HEK293 (cell line): ENCODE data around the gene PBXIP1.
A peak's percentile ranks its signal among the peaks of the same experiment; 100 is the strongest.

Source experiments
- CTCF ChIA-PET: fragments of 350-600 bp; formaldehyde crosslinking; extraction: SDS; loops from one replicate; lab custom pipeline; 2021; ENCODE audit warnings: antibody characterized with exemption; lab: Yijun Ruan, JAX
- POLR2A ChIA-PET: fragments of 300-600 bp; formaldehyde crosslinking; extraction: SDS; loops from one replicate; lab custom pipeline; 2020; ENCODE audit warnings: antibody characterized with exemption, inconsistent platforms; lab: Yijun Ruan, JAX
- H3K27ac ChIP-seq: fragments of 200-500 bp; sonication (Bioruptor generic); 2 replicates; pipeline ENCODE4 v1.5.1; 2014; ENCODE audit warnings: low read depth, low read length, control low read depth, inconsistent platforms; ENCODE audit errors: extremely low read depth
- H3K36me3 ChIP-seq, 2 experiments: fragments of 200-500 bp in 1 of 2; sonication (Bioruptor generic) in 1 of 2; 1 replicate in 1 of 2; 2 replicates in 1 of 2; pipeline ENCODE4 v1.5.1; 2014 to 2017; ENCODE audit warnings: inconsistent platforms in 2 of 2, low read length in 2 of 2; ENCODE audit not compliant: control insufficient read depth in 2 of 2, insufficient read depth in 1 of 2
- H3K4me1 ChIP-seq: fragments of 200-500 bp; sonication (Bioruptor generic); 2 replicates; pipeline ENCODE4 v1.5.1; 2014; ENCODE audit warnings: mild to moderate bottlenecking, low read length, inconsistent platforms; ENCODE audit not compliant: control insufficient read depth, insufficient read depth
- H3K4me3 ChIP-seq: 2 replicates; pipeline ENCODE4 v1.5.1; 2011; ENCODE audit warnings: low read depth, mild to moderate bottlenecking, control low read depth, low read length, moderate library complexity
- H3K9me3 ChIP-seq: fragments of 200-500 bp; sonication (Bioruptor generic); 2 replicates; pipeline ENCODE4 v1.5.1; 2014; ENCODE audit warnings: low read depth, low read length, inconsistent platforms; ENCODE audit not compliant: control insufficient read depth, insufficient read depth
- GLI4 ChIP-seq: fragments of 450-650 bp; formaldehyde crosslinking; IDR thresholded peaks from 2 replicates; pipeline ENCODE4 v1.5.1; 2016; ENCODE audit warnings: missing biosample characterization, missing genetic modification characterization
- HOXA7 ChIP-seq: sonication (generic); formaldehyde crosslinking; IDR thresholded peaks from 2 replicates; pipeline ENCODE4 v1.8.1; 2022; ENCODE audit warnings: missing genetic modification reagents, borderline replicate concordance
- KLF8 ChIP-seq: fragments of 450-650 bp; formaldehyde crosslinking; IDR thresholded peaks from 2 replicates; pipeline ENCODE4 v1.5.1; 2016; ENCODE audit warnings: missing biosample characterization, missing genetic modification characterization
- KLF9 ChIP-seq: fragments of 450-650 bp; formaldehyde crosslinking; IDR thresholded peaks from 2 replicates; pipeline ENCODE4 v1.5.1; 2016; ENCODE audit warnings: missing biosample characterization, missing genetic modification characterization, low read depth
- MEIS1 ChIP-seq: sonication (generic); formaldehyde crosslinking; IDR thresholded peaks from 2 replicates; pipeline ENCODE4 v1.8.1; 2022; ENCODE audit warnings: missing genetic modification reagents, mild to moderate bottlenecking, borderline replicate concordance
- MZF1 ChIP-seq: fragments of 450-650 bp; formaldehyde crosslinking; IDR thresholded peaks from 2 replicates; pipeline ENCODE4 v1.5.1; 2017; ENCODE audit warnings: missing biosample characterization, missing genetic modification characterization, borderline replicate concordance
- SP7 ChIP-seq: fragments of 450-650 bp; formaldehyde crosslinking; IDR thresholded peaks from 2 replicates; pipeline ENCODE4 v1.5.1; 2016; ENCODE audit warnings: missing biosample characterization, missing genetic modification characterization
- ZBTB48 ChIP-seq: fragments of 450-650 bp; formaldehyde crosslinking; IDR thresholded peaks from 2 replicates; pipeline ENCODE4 v1.5.1; 2016; ENCODE audit warnings: missing biosample characterization, missing genetic modification characterization
- ZIC2 ChIP-seq: fragments of 450-650 bp; formaldehyde crosslinking; IDR thresholded peaks from 2 replicates; pipeline ENCODE4 v1.5.1; 2016; ENCODE audit warnings: missing biosample characterization, missing genetic modification characterization
- ZNF169 ChIP-seq: fragments of 450-650 bp; formaldehyde crosslinking; IDR thresholded peaks from 2 replicates; pipeline ENCODE4 v1.5.1; 2016; ENCODE audit warnings: missing biosample characterization, missing genetic modification characterization
- ZNF239 ChIP-seq: fragments of 450-650 bp; formaldehyde crosslinking; IDR thresholded peaks from 2 replicates; pipeline ENCODE4 v1.5.1; 2016; ENCODE audit warnings: missing biosample characterization, missing genetic modification characterization
- ZNF248 ChIP-seq: fragments of 450-650 bp; formaldehyde crosslinking; IDR thresholded peaks from 2 replicates; pipeline ENCODE4 v1.5.1; 2017; ENCODE audit warnings: missing biosample characterization, missing genetic modification characterization
- ZNF335 ChIP-seq: fragments of 450-650 bp; formaldehyde crosslinking; conservative IDR thresholded peaks from 2 replicates; pipeline ENCODE4 v1.5.1; 2016; ENCODE audit warnings: missing biosample characterization, missing genetic modification characterization
- ZNF48 ChIP-seq: fragments of 450-650 bp; formaldehyde crosslinking; IDR thresholded peaks from 2 replicates; pipeline ENCODE4 v1.5.1; 2016; ENCODE audit warnings: missing biosample characterization, missing genetic modification characterization
- ZSCAN30 ChIP-seq: fragments of 450-650 bp; IDR thresholded peaks from 2 replicates; pipeline ENCODE4 v1.5.1; 2018; ENCODE audit warnings: missing biosample characterization, mild to moderate bottlenecking, missing genetic modification characterization, moderate library complexity
- TF ChIP-seq, protein P1 (sequence below): fragments of 450-650 bp; formaldehyde crosslinking; IDR thresholded peaks from 2 replicates; pipeline ENCODE4 v1.5.1; 2017; ENCODE audit warnings: missing biosample characterization, missing genetic modification characterization
- TF ChIP-seq, protein P2 (sequence below): fragments of 450-650 bp; formaldehyde crosslinking; IDR thresholded peaks from 2 replicates; pipeline ENCODE4 v1.5.1; 2016; ENCODE audit warnings: missing biosample characterization, missing genetic modification characterization
- TF ChIP-seq, protein P3 (sequence below): fragments of 450-650 bp; formaldehyde crosslinking; conservative IDR thresholded peaks from 2 replicates; pipeline ENCODE4 v1.5.1; 2016; ENCODE audit warnings: low read depth, missing biosample characterization, missing genetic modification characterization
- TF ChIP-seq, protein P4 (sequence below): fragments of 450-650 bp; formaldehyde crosslinking; IDR thresholded peaks from 2 replicates; pipeline ENCODE4 v1.5.1; 2017; ENCODE audit warnings: missing biosample characterization, missing genetic modification characterization
- TF ChIP-seq, protein P5 (sequence below): fragments of 450-650 bp; formaldehyde crosslinking; IDR thresholded peaks from 2 replicates; pipeline ENCODE4 v1.5.1; 2016; ENCODE audit warnings: missing biosample characterization, missing genetic modification characterization

PBXIP1 gene

DNA sequence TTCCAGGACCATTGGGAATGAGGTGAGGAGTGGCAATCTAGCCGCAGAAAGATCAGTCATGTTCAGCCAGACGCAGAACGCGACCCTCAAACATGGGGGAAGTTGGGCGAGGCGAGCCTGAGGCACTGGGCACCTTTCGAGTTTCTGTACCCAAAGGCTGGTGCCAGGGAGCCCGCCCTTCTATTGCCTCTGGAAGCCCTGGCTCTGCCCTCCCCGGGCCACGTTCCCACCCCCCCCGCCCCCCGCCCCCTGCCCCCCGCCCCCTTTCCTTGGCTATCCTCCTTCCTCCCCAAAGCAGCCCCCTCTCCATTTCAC, 44.5 kb upstream of the PBXIP1 start:
- TF ChIP-seq, protein P1, sequence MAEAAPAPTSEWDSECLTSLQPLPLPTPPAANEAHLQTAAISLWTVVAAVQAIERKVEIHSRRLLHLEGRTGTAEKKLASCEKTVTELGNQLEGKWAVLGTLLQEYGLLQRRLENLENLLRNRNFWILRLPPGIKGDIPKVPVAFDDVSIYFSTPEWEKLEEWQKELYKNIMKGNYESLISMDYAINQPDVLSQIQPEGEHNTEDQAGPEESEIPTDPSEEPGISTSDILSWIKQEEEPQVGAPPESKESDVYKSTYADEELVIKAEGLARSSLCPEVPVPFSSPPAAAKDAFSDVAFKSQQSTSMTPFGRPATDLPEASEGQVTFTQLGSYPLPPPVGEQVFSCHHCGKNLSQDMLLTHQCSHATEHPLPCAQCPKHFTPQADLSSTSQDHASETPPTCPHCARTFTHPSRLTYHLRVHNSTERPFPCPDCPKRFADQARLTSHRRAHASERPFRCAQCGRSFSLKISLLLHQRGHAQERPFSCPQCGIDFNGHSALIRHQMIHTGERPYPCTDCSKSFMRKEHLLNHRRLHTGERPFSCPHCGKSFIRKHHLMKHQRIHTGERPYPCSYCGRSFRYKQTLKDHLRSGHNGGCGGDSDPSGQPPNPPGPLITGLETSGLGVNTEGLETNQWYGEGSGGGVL: no peak
- TF ChIP-seq GLI4 (tag by site-specific recombination) (no peak), ZNF48 (tag by site-specific recombination) (no peak)
- H3K27ac ChIP-seq: peak overlapping the region; percentile 83
- H3K4me1 ChIP-seq: peaks cover 13% of the 10 kb centered on the region
- H3K9me3 ChIP-seq: no peaks in the 10 kb centered on the region
- ChIA-PET POLR2A (interaction anchor here (0.8 to 1.8 kb wide), 3 partner anchors 12 to 44 kb away, joined by 3 to 8 read pairs (median 6); partner anchors contain the start of gene PBXIP1), CTCF (interaction anchor here (0.7 to 8.9 kb wide), 13 partner anchors 13 to 441 kb away, joined by 3 to 55 read pairs (median 8); partner anchors contain the start of genes FLAD1, PBXIP1 and SHC1)
- H3K36me3 ChIP-seq: no peaks in the 10 kb centered on the region
- peak overlapping the region; percentile 50 for H3K4me3 ChIP-seq

DNA sequence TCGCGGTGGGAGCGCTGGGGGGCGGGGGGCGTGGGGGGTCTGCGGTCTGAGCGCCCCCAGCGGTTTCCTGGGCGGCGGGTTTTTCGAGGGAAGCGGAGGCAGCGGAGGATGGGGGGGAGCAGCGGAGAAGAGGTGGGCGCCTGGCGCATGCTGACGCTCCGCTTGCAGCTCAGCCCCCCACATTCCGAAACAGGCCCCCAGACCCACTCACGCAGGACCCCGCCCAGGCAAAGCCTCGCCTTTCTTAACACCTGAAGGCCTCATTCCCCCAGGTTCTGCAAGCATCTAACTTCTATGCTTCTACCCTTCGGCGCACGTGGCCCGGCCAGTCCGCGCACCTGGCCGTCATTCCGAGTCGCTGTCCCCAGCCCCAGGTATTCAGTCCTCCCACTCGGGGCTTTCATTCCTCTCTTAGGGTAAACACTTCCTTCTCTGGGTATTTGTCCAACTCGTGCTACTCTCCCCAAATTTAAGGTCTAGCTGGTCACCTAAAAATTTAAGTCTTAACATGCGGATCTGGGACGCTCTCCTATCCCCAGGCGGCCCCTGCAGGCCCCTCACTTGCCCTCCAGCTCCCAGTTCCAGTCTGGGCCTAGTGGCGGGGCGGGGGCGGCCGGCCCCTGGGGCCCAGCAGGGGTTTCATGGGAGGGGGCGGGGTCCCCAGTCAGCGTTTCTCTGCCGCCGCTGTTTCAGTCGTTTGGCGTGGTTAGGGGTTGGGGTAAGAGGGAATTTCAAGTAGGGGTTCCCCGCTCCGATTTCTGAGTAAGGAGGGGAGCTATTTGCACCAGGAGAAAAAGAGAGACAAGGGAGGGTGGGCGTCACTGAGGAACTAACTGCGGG, 43.9 kb upstream of the PBXIP1 start:
- ChIA-PET POLR2A (interaction anchor here (0.7 to 1.8 kb wide), 7 partner anchors 12 to 79 kb away, joined by 3 to 8 read pairs (median 3); partner anchors contain the start of genes ADAM15, EFNA3, FLAD1 and PBXIP1), CTCF (interaction anchor here (0.6 to 8.9 kb wide), 26 partner anchors 8 to 1323 kb away, joined by 3 to 55 read pairs (median 4); partner anchors contain the start of genes FLAD1, PBXIP1, PYGO2 and SHC1)
- Histone ChIP-seq H3K4me1 (peaks cover 13% of the 10 kb centered on the region), H3K4me3 (peak overlapping the region; percentile 11; the same call in 1 of the 2 replicates), H3K36me3 (no peaks in the 10 kb centered on the region), H3K9me3 (no peaks in the 10 kb centered on the region), H3K27ac (peak overlapping the region; percentile 77)
- TF ChIP-seq, protein P2, sequence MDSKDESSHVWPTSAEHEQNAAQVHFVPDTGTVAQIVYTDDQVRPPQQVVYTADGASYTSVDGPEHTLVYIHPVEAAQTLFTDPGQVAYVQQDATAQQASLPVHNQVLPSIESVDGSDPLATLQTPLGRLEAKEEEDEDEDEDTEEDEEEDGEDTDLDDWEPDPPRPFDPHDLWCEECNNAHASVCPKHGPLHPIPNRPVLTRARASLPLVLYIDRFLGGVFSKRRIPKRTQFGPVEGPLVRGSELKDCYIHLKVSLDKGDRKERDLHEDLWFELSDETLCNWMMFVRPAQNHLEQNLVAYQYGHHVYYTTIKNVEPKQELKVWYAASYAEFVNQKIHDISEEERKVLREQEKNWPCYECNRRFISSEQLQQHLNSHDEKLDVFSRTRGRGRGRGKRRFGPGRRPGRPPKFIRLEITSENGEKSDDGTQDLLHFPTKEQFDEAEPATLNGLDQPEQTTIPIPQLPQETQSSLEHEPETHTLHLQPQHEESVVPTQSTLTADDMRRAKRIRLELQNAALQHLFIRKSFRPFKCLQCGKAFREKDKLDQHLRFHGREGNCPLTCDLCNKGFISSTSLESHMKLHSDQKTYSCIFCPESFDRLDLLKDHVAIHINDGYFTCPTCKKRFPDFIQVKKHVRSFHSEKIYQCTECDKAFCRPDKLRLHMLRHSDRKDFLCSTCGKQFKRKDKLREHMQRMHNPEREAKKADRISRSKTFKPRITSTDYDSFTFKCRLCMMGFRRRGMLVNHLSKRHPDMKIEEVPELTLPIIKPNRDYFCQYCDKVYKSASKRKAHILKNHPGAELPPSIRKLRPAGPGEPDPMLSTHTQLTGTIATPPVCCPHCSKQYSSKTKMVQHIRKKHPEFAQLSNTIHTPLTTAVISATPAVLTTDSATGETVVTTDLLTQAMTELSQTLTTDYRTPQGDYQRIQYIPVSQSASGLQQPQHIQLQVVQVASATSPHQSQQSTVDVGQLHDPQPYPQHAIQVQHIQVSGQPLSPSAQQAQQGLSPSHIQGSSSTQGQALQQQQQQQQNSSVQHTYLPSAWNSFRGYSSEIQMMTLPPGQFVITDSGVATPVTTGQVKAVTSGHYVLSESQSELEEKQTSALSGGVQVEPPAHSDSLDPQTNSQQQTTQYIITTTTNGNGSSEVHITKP (tag by site-specific recombination): peak; percentile 92
- TF ChIP-seq, protein P3, sequence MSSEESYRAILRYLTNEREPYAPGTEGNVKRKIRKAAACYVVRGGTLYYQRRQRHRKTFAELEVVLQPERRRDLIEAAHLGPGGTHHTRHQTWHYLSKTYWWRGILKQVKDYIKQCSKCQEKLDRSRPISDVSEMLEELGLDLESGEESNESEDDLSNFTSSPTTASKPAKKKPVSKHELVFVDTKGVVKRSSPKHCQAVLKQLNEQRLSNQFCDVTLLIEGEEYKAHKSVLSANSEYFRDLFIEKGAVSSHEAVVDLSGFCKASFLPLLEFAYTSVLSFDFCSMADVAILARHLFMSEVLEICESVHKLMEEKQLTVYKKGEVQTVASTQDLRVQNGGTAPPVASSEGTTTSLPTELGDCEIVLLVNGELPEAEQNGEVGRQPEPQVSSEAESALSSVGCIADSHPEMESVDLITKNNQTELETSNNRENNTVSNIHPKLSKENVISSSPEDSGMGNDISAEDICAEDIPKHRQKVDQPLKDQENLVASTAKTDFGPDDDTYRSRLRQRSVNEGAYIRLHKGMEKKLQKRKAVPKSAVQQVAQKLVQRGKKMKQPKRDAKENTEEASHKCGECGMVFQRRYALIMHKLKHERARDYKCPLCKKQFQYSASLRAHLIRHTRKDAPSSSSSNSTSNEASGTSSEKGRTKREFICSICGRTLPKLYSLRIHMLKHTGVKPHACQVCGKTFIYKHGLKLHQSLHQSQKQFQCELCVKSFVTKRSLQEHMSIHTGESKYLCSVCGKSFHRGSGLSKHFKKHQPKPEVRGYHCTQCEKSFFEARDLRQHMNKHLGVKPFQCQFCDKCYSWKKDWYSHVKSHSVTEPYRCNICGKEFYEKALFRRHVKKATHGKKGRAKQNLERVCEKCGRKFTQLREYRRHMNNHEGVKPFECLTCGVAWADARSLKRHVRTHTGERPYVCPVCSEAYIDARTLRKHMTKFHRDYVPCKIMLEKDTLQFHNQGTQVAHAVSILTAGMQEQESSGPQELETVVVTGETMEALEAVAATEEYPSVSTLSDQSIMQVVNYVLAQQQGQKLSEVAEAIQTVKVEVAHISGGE (tag by site-specific recombination): no peak
- TF ChIP-seq ZSCAN30 (tag by site-specific recombination) (no peak), KLF8 (tag by site-specific recombination) (peak; percentile 46), HOXA7 (CRISPR knock-in tag) (no peak), ZBTB48 (tag by site-specific recombination) (peak; percentile 91), ZNF169 (tag by site-specific recombination) (no peak), MEIS1 (CRISPR knock-in tag) (no peak), KLF9 (tag by site-specific recombination) (peak; percentile 75), ZNF335 (tag by site-specific recombination) (peak; percentile 75), MZF1 (tag by site-specific recombination) (no peak), SP7 (tag by site-specific recombination) (no peak), ZNF248 (tag by site-specific recombination) (no peak), ZIC2 (tag by site-specific recombination) (peak; percentile 64), ZNF239 (tag by site-specific recombination) (no peak)
- TF ChIP-seq, protein P4, sequence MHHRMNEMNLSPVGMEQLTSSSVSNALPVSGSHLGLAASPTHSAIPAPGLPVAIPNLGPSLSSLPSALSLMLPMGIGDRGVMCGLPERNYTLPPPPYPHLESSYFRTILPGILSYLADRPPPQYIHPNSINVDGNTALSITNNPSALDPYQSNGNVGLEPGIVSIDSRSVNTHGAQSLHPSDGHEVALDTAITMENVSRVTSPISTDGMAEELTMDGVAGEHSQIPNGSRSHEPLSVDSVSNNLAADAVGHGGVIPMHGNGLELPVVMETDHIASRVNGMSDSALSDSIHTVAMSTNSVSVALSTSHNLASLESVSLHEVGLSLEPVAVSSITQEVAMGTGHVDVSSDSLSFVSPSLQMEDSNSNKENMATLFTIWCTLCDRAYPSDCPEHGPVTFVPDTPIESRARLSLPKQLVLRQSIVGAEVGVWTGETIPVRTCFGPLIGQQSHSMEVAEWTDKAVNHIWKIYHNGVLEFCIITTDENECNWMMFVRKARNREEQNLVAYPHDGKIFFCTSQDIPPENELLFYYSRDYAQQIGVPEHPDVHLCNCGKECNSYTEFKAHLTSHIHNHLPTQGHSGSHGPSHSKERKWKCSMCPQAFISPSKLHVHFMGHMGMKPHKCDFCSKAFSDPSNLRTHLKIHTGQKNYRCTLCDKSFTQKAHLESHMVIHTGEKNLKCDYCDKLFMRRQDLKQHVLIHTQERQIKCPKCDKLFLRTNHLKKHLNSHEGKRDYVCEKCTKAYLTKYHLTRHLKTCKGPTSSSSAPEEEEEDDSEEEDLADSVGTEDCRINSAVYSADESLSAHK (tag by site-specific recombination): 0 out of 2 replicates have a peak, but pooled peaks have one; percentile 24
- TF ChIP-seq, protein P5, sequence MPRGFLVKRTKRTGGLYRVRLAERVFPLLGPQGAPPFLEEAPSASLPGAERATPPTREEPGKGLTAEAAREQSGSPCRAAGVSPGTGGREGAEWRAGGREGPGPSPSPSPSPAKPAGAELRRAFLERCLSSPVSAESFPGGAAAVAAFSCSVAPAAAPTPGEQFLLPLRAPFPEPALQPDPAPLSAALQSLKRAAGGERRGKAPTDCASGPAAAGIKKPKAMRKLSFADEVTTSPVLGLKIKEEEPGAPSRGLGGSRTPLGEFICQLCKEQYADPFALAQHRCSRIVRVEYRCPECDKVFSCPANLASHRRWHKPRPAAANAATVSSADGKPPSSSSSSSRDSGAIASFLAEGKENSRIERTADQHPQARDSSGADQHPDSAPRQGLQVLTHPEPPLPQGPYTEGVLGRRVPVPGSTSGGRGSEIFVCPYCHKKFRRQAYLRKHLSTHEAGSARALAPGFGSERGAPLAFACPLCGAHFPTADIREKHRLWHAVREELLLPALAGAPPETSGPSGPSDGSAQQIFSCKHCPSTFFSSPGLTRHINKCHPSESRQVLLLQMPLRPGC: no peak
